GM19455 (cell line): ENCODE data around the gene NCAPD3.
"Not testable (repeated sequence)": the region's sequence is repeated elsewhere in the genome, so short reads cannot be mapped to it uniquely, and the experiment has no call there.

Experiments
- ATAC-seq: cut with Tn5 transposase; IDR thresholded peaks from one replicate; pipeline ENCODE4 v1.9.1; 2021; ENCODE audit not compliant: unreplicated experiment

Gene NCAPD3, protein sequence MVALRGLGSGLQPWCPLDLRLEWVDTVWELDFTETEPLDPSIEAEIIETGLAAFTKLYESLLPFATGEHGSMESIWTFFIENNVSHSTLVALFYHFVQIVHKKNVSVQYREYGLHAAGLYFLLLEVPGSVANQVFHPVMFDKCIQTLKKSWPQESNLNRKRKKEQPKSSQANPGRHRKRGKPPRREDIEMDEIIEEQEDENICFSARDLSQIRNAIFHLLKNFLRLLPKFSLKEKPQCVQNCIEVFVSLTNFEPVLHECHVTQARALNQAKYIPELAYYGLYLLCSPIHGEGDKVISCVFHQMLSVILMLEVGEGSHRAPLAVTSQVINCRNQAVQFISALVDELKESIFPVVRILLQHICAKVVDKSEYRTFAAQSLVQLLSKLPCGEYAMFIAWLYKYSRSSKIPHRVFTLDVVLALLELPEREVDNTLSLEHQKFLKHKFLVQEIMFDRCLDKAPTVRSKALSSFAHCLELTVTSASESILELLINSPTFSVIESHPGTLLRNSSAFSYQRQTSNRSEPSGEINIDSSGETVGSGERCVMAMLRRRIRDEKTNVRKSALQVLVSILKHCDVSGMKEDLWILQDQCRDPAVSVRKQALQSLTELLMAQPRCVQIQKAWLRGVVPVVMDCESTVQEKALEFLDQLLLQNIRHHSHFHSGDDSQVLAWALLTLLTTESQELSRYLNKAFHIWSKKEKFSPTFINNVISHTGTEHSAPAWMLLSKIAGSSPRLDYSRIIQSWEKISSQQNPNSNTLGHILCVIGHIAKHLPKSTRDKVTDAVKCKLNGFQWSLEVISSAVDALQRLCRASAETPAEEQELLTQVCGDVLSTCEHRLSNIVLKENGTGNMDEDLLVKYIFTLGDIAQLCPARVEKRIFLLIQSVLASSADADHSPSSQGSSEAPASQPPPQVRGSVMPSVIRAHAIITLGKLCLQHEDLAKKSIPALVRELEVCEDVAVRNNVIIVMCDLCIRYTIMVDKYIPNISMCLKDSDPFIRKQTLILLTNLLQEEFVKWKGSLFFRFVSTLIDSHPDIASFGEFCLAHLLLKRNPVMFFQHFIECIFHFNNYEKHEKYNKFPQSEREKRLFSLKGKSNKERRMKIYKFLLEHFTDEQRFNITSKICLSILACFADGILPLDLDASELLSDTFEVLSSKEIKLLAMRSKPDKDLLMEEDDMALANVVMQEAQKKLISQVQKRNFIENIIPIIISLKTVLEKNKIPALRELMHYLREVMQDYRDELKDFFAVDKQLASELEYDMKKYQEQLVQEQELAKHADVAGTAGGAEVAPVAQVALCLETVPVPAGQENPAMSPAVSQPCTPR (N-terminal part only)

DNA sequence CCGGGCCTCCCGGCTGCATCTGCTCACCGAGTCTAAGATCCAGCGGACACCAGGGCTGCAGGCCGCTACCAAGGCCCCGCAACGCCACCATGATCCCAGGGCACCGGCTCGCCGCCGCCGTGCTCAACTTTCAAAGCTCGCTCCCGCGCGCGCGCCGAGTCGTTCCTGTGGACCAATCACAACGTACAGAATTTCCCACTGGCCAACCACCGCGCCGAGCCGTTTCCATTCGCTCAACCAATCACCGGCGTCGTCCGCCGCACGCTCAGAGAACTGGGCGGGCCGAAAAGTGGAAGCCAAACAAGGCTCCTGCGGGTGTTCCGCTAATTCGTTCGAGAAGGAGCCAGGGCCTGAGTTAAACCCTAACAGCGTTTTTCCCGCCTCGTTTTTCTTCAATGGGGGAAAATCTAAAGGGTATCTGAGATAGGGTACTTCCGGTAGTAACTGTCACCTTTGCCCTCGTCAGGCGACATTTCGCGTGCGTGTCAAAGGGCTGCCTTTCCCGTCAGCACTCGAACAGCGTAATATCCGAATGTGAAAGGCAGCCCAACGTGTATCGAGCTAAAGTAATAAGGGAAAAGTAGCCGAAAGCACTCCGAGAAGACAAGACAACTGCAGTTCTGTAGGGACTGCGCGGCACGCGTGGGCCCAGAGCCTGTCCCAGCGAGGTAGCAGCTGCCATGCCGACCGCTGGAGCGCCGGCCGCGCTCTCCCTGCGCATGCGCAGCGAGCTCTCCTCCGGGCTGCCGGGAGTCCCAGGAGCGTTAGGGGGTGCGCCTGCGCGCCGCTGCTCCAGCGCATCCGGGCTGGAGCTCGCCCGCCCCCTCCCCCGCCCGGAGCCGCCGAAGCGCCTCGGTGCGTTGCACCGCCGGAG, at the start of gene NCAPD3, which contains the start of gene VPS26B:
TSS of gene NCAPD3 (minus strand) at position 132 of the 874 bp plus-strand sequence. CDS start at position 91, 41 bp downstream.
TSS of gene VPS26B (plus strand) at position 836 of the 874 bp plus-strand sequence. CDS start 452 bp downstream, outside the sequence.
- ATAC-seq, result peak; percentile 83

DNA sequence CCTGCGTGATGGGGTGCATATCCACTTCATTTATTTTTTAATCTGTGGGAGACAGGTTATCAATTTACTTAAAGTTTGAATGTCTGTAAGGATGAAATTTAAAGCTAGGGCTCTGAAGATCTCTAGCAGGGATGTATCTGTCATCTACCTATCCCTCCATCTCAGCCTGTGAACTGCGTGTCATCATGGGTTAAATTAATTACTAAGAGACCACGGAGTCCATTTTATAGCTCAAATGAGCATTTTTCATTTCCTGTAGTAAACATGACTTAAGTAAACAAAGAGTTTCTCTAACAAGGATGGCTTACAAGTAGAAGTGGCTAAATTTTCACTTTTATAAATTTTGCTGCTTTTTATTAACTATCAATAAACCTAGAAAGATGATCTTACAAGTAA, 49.5 kb upstream of the NCAPD3 start:
- no peak for ATAC-seq

DNA sequence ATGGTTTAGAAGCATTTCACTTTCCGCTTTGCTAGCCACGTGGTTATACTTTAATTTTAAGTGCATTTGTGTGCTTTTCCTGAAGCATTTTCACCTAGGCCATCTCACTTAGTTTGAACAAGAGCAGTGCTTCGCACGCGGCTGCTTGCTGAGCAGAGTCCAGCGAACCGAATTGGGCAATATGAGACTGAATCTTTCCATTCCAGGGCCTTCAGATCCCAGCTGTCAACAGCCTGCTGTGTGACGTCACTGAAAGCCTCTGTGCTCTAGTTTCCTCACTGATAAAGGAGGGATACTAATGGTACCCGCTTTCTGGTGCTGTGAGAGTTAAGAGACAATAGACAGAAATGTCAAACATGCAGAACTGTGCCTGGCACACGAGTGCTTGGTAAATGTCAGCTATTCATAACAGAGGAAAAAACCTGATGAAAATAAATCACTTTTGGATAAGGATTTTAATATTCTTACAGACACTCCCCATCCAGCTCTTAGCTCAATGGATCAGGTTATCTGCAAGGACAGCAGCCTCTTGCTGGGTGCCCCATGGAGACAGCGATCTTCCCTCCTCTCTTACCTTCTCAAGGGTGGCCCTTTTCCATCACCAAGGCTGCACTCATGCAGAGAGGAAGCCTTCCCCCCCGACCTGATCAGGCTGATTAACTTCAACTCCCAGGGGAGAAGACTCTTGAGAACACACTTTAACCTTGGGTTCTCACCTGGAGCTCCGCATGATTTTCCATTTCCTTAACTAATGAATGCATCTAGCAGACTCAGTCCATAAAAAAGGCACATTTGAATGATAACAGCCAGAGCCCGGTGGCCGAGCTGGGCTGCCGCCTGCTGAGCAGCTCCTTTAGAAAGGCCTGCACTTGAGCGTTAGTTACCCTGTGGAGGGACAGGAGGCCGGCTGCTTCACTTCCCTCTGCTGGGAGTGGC, 48.9 kb upstream of the NCAPD3 start:
- no peak for ATAC-seq

DNA sequence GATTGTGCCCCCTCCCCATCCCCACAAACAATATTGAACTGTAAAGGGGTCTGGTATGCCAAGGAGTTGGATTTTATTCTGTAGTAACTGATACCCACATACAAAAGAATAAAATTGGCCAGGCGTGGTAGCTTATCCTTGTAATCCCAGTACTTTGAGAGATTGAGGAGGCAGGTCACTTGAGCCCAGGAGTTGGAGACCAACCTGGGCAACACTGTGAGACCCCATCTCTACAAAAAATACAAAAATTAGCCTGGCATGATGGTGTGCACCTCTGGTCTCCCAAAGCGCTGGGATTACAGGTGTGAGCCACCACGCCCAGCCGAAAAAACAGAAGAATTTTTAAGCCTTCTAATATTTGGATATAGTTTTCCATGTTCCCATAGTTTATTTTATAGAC, 48.2 kb upstream of the NCAPD3 start:
- no peak for ATAC-seq

DNA sequence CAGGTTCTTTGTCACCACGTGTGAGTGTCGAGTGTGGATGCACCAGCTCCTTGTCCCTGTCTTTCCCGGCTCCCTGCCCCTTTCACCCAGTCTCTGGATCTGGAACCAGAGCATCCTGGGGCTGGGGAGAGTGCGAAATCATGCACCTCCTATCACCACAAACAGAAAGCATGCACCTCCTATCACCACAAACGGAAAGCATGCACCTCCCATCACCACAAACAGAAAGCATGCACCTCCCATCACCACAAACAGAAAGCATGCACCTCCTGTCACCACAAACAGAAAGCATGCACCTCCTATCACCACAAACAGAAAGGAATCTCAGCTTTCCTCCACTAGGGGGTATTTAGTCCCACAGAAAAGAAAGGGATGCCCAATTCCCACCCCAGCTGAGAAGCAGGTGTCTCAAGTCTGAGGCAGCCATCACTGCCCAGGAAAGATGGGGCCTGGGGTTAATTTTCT, 46.5 kb upstream of the NCAPD3 start:
- no peak for ATAC-seq

DNA sequence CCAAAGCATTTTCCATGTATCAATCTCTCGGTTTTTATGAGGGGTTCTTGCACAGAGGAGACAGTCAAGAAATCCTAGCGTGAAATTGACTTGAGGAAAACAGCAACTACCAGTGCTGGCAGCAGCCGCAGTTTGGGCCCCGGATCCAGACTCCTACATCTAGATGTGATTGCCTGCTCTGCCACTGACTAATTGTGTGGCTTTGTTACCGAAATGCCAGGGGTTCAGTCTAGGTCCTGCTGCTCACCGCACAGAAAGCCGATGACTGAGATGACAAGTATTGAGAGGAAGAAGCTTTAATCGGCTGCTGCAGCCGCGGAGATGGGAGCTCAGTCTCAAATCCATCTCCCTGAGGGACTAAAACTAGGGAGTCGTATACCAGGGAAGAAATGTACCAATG, 44.2 kb upstream of the NCAPD3 start:
- ATAC-seq, result no peak

DNA sequence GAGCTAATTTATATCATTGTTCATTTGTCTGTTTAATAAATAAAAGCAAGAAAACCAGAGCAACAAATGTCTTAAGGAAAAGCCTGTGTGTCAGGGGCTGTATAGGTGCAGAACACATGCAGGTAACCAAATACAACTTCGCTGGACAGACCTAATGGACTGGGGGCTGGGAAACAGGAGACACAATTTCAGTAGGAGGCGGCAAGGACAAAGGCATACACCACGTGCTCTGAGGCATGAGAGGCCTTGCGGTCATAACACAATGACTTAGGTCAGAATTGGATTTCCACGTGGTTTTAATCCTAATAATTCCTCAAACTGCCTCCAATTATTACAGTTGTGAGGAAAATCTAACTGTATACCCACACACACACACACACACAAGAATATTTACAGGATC, 43.7 kb upstream of the NCAPD3 start:
- no peak for ATAC-seq

DNA sequence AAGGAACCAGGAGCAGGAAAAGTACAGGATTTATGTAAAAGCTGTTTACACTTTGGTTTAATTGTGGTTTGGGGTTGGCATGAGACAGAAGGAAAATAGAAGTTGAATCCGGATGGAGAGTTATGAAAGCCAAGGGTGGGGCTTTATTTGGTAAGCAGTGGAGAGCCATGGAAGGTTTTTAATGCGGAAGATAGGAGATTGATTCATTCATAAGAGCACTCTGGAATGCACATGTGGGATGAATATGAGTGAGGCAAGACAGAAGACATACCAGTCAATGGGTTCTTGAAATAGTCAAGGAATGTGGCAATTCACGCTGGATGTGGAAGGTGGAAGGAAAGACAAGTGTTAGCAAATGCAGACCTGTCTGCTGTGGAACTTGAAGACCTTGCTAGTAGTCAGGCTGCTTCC, 43.1 kb upstream of the NCAPD3 start:
- no peak for ATAC-seq

DNA sequence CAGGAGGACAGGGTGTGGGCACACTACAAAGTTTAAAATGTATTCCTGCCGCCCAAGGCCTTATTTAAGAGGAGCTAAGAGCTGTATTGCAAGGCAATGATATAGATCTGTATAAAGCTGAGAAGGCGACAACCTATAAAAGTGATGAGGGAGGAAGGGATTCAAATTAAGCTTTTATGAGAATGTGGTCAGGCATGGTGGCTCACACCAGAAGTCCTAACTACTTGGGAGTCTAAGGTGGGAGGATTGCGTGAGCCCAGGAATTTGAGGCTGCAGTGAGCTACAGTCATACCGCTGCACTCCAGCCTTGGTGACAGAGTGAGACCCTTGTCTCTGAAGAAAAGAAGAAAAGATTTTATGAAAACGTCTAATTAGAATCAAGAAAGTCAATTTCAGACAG, 42.7 kb upstream of the NCAPD3 start:
- no peak for ATAC-seq

DNA sequence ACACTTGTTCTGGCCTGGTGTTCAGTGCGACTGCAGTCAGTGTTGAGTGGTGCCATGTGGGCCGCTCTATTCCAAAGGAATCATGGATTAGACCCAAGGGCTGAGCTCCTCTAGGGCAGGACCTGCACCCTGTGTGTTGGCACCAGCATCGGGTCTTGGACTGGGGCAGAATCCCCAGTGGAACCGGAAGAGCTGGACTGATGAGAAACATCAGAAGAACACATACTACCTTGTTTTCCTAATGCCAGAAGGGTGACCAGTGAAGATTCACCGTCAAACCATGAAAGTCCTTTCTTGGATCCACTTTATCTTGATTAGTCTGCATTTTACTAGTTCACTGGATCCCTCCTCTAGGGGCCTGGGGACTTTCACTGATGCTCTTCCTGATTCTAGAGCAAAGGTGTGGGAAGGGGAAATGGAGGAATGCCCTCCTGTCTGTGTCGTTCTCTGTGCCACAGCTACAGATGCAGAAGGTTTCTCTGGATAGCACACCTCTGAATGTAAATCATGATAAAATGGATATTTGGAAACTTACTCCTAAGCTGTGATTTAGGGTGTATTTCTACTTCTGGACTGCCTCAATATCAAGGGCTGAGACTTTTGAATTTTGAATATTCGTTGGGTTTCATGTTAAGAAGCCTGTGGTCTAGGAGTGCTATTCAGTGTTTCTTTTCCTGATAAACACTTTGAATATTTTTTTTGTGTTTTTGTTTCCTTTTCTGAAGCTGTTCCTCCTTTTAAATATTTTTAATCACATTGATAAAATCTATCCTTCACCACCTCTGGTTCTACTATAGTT, 41.4 kb upstream of the NCAPD3 start:
- ATAC-seq, result no peak

DNA sequence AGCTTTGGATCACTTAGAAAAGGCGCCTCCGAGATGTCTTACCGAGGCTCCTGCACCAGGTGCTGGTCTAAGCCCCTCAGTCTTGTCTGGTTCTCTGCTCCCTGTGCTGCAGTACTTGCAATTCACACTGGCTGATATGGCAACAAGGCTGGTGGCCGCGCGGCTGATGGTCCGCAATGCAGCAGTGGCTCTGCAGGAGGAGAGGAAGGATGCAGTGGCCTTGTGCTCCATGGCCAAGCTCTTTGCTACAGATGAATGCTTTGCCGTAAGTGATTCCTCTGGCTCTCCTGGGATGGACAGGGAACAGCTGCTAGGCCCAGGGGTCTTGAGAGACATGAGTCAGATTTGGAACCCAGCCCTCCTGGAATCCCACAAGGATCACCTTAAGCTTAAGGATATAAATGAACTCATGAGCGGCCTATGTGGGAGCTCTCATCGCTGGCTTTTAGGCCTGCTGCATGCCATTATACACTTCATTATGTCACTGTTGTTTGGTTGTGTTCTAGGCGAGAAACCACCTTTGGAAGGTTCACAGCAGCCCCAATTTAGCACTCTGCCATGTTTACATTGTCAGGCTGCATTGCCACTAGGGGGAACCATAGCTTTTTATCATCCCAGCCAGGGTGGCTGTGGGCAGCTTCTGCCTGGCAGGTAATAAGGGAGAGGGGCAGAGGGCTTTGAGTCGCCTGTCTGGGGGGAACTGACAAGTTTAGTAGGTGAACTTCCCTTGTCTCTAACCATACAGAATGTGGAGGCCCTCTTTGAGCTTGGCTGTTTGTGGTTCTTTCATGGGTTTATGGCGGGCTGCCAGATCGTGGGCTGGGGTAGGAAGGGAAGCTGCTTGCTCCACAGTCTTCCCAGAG, 38.1 kb upstream of the NCAPD3 start:
- no peak for ATAC-seq

DNA sequence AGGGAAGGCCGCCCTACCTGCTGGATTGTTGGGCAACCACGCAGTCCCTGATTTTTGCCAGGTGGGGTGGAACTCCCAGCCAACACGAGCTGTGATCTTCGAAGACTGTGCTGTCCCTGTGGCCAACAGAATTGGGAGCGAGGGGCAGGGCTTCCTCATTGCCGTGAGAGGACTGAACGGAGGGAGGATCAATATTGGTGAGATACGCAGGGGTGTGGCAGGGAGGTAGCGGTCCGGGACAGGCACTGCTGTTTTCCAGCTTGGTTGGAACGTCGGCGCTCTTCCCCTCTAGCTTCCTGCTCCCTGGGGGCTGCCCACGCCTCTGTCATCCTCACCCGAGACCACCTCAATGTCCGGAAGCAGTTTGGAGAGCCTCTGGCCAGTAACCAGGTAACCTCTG, 37.2 kb upstream of the NCAPD3 start:
- ATAC-seq, result no peak

DNA sequence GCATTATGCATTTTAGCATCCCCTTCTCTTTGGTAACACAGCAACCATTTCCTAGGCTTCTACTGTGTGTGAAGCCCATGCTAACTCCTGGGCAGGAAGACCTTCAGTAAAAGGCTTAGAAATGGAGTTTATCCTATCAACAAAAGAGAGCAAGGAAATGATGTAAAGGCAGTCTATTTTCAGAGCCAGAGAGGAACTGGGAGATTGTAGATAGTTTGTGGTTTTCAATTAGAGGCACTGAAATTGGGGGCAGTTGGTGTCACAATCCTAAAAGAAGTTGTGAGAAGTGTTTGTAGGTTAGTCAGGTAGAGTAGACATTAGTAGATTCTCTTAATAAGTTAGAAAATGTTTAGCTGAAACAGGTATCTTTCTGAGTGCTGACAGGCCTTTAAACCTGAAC, 36.7 kb upstream of the NCAPD3 start:
- ATAC-seq, result no peak

DNA sequence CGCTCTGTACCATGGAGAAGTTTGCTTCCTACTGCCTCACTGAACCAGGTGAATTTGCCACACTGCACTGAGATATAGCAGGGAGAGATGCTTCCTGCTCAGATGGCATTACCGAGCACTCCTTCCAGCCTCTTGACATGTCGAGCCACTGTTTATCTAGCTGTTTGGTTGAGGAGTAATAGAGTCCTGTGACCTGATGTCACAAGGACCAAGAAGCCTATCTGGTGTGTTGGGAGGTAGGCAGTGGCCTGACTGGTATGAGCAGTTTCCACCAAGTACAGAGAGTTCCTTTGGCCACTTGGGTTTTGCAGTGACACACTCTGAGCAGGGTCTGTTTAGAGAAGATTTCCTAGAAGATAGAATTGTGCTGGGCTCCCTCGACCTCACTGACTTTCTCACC, 34.8 kb upstream of the NCAPD3 start:
- no peak for ATAC-seq

DNA sequence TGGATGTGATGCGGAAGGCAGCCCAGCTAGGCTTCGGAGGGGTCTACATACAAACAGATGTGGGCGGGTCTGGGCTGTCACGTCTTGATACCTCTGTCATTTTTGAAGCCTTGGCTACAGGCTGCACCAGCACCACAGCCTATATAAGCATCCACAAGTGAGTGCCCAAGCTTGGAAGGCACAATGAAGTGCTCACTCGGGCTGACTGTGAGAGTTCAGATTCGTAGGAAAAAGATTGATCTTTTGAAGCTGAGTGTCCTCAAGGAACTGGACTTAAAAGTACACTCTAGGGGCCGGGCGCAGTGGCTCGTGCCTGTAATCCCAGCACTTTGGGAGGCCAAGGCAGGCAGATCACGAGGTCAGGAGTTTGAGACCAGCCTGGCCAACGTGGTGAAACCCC, 33.3 kb upstream of the NCAPD3 start:
- no peak for ATAC-seq

DNA sequence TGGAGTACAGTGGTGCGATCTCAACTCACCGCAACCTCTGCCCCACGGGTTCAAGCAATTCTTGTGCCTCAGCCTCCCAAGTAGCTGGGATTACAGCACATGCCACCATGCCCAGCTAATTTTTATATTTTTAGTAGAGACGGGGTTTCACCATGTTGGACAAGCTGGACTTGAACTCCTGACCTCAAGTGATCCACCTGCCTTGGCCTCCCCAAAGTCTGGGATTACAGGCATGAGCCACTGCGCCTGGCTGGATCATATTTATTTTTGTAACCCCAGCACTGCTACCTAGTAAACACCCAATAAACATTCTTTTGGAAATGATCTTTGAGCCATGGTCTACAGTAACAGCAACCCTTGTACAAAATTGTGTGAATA, 31.4 kb upstream of the NCAPD3 start:
- not testable (repeated sequence) for ATAC-seq
